Renal pelvis (tissue), 4 donors: Measurements from ENCODE around the gene PPP2R5D. TPM values are rescaled to one million over a fixed set of nuclear protein-coding genes. Genes with fewer than 3 reads are reported as not detected.

Experiments
- DNase-seq: peaks from one replicate; pipeline ENCODE4 v3.0.0-alpha.2; 2013
- polyA plus RNA-seq, 3 donors: library from polyadenylated mRNA; unstranded; fragments of 120-200 nt; gene quantifications; one replicate each; pipeline ENCODE4 v1.2.1, GENCODE V29; 2013; ENCODE audit not compliant: insufficient read length in 3 of 3

The PPP2R5D gene
- polyA plus RNA-seq, 3 donors: 60.6 to 63.9 (median 62.5) TPM

DNA sequence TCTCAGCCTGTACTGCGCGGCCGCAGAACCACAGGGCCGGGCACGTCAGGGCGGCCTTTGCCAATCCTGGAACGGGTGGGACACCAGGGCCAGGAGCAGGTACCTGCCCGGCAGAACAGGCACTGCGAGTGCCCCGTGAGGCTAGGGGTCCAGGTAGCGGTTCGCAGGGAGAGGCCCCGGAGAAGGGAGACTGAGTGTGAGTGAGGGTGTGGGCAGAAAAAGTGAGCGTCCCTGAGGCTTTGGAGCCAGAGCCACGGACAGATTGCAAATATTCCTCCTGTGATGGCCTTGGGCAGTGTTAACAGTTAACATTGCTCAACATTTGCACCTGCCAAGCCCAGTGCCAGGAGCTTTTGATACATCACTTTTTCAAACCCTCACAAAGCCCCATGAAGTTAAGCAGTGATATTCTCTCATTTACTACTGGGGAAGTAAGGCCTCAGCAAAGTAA lies 23.3 kb upstream of the PPP2R5D start:
- DNase-seq: no peak

DNA sequence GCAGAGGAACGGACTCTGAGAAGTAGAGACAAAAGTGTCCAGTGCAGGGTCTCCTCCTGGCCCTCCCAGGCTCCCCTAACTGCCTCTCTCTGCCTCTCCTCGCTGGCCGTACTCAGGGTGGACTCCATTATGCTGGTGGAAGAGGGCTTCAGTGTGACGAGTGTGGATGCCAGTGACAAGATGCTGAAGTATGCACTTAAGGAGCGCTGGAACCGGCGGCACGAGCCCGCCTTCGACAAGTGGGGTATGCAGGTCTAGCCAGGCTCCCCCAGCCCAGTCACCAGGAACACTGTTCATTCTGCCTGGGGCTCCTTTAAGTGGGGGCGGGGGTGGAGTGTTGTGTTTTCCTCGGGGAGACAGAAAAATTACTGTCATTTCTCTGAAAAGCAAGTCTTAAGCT lies 22.3 kb upstream of the PPP2R5D start:
- DNase-seq: no peak

DNA sequence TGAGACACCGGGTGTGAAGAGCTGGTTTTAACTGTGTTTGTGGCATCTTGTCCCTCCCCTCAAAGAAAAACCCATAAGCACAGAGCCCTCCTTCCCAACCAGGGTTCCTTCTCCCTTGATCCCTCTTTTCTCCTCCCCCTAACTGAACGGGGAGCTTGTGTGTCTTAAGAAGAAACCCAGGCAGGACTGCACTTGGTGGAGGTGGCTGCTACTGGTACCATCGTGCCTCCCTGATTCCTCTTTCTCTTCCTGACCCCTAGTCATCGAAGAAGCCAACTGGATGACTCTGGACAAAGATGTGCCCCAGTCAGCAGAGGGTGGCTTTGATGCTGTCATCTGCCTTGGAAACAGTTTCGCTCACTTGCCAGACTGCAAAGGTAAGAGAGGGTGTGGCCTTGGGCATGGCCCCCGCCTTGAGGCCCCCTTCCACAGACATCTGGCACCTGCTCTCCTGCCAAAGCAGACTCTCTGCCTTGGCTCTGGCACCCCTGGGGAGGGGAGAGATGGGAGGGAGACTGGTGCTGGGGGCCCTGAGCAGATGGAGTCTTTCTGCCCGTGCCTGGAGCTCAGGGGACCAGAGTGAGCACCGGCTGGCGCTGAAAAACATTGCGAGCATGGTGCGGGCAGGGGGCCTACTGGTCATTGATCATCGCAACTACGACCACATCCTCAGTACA lies 21.7 kb upstream of the PPP2R5D start:
- no peak for DNase-seq

GRCh38 chr6:42963179-42963854 lies 21.1 kb upstream of the PPP2R5D start:
- DNase-seq: no peak

GRCh38 chr6:42963855-42964605 lies 20.3 kb upstream of the PPP2R5D start:
- DNase-seq: no peak

DNA sequence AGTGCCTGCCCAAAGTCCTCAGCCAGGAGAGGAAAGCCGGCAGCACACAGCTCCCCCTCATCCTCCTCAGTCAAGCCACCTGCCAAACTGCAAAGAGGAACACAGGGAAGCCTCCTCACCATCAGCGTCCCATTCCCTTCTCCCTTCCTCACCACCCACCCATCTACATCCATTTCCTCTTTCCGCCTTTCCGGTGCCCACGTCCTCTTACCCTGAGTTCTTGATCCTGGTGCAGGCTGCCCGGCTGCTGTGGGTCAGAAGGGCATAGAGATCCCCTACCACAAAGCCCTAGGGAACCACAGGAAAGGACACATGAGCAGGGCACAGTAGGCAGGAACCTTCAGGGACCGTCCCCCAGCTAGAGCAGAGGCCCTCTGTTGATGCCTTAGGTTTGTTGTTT lies 17.8 kb upstream of the PPP2R5D start:
- no peak for DNase-seq

DNA sequence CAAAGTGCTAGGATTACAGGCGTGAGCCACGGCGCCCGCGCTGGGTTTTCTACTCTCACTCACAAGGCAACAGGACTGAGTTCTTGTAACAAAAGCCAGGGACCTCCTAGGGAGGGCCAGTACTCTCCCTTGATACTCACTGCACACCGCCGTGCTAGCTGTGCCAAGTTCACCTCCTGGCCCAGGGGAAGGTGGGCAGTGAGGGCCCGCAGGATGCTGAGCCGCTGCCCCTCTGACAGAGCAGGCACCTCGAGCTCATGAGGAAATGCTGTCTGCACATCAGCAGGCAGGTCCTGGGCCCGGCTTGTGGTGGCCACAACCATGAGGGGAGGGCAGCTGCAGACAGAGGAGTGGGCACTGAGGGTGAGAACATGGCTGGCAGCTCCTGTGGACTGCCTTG lies 17.1 kb upstream of the PPP2R5D start:
- DNase-seq: no peak

DNA sequence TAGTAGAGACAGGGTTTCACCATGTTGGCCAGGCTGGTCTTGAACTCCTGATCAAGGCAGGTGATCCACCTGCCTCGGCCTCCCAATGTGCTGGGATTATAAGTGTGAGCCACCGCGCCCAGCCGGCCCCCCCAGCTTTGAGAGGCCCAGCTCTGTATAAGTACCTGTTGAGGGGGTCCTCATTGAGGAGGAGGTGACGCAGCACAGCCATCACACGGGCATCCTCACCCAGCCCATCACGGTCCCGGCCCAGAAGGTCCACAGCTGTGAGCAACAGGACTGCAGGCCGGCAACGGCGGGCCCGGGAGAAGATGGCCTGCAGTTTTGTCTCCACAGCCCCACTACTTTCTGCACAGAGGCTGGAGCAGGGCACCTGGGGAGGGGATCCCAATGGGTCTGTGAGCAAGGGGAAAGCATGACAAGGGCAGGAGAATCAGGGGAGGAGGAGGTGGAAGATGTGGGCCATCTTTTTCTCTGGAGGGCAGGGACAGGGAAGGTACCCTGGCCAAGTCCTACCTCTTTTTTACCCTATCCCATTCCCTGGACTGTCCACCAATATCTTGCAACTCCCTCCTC lies 16.2 kb upstream of the PPP2R5D start:
- no peak for DNase-seq

DNA sequence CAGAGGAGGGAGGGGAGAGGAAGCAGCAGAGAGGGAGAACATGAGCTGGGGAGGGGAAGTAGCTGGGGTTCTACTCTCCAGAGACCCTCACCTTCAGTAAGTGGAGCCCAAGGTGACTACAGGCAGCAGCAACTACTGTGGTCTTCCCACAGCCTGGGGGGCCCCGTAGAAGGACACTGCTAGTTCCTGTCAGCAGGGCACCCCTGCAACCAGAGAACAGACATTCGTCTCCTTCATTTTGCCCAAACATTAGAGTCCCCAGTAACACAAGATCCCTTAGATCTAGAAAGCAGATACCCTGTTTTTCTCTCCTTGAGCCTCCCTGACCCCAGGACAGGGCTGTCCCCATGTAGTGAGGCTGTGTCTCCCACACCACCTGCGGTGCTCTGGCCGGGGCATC lies 15.6 kb upstream of the PPP2R5D start:
- DNase-seq: no peak

DNA sequence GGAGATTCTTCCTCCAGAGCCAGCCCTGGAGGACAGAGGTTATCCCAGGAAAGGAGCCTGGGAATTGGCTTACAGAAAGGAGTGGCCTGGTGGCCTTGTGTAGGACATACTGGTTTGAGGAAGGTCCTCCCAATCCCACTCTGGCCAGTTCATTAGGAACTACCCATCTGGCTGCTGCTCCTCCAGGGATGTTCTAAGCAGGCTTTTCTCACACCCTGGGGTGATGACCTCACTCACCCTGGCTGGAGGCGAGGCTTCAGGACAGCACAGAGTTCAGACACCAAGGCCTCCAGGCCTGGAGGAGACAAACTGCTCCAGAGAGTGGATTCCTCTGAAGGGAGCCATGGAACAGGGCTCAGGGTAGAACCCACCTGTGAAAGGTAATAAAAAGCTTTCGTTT lies 14.9 kb upstream of the PPP2R5D start:
- no peak for DNase-seq

DNA sequence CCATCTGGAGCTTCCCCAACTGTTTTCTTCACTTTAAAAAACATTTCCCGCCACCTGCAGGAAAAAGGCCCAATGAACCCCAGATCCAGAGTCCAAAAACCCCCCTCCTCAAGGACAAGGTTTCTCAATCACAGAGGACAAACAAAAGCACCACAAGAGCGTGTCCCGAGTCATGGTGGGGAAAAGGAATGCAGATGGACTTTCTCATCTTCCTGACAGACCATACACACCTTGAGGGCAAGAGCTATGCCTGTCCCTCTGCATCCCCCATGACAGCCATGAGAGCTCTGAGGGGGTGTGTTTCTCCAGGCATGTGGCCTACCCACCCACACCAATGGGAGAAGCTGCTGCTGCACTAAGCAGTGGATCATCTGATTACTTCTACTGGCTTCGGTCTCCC lies 14.4 kb upstream of the PPP2R5D start:
- DNase-seq: no peak

- DNase-seq: no peak
Measured at GRCh38 chr6:42970871-42971612, 13.3 kb upstream of the PPP2R5D start.

DNA sequence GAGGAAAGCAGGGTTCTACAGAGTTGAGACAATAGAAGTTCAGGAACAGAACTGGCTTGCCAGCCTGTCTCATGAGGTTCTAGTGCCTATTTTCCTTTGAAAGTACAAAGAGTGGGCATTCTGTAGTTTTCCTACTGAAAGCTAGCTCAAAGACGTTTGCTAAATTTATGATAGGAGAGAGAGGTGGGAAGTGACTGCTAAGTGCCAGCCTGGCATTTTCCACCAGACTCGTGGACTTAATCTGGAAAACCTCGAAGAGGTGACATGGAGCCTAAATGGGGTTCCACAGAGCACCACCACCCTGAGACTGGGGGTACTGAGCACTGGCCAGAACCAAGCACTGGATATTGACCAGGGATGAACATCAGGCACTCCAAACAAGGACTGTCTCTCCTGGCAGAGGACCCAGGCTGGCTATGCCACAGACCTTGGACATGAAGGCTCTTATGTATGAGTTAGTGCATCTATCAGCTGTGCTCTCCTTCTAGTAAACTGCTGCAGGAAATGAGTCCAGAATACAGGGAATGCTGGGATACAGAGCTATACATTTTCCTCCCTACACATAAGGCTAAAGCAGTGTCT lies 12.5 kb upstream of the PPP2R5D start:
- DNase-seq: no peak

- no peak for DNase-seq
Measured at GRCh38 chr6:42973926-42974325, 10.4 kb upstream of the PPP2R5D start.

- no peak for DNase-seq
Measured at GRCh38 chr6:42974919-42975505, 9.4 kb upstream of the PPP2R5D start.

- no peak for DNase-seq
Measured at GRCh38 chr6:42978487-42978838, 5.9 kb upstream of the PPP2R5D start.

DNA sequence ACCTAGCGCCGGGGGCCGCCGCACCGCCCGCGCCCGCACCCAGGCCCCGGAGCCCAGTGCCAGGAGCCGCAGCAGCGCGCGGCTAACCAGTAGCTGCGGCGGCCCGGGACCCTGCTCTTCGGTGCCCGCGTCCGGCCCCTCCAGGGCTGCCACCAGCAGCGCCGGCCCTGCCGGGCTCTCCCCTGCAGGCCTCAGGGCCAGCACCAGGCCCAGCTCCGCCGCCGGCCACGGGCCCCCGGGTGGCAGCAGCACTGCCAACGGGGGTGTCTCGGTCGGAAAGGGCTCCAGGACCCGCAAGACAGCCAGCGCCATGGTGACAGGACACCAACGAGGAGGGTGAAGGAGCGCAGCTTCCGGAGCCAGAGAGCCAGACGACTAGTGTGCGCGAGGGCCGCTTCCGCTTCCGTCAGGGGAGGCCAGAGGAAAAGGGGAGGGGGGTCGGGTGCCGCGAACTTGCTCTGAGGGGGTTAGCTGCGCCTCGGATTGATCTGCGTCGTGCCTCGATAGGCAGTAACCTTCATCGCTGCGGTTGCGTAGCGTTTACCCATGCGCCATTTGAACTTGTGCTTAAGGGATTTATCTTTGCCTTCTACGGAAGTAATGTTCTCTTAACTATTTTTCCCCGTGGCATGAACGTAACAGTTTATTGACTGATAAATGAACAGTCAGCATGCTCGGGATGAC lies 5.4 kb upstream of the PPP2R5D start, which contains the start of gene PEX6:
TSS of gene PEX6 (minus strand) at position 343 of the 684 bp plus-strand sequence. CDS start at position 312, 31 bp downstream.
- peak; percentile 90 for DNase-seq

- DNase-seq: no peak
Measured at GRCh38 chr6:42979523-42980177, 4.7 kb upstream of the PPP2R5D start.

DNA sequence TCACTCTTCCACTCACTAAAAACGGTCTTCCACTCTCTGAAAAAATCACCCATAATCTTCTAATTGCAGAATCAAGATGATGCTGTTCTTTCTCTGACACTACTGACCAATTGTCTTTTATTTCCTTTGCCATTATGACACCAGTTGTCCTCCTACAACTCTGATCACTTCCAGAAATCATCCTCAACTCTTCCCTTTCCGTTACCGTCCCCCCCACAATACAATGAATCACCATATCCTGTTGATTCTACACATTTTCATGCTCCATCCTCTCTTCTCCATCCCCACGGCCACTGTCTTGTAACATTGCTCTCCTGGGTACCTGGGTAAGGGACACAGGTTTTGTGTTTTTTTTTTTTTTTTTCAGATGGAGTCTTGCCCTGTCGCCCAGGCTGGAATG lies 2.5 kb upstream of the PPP2R5D start:
- no peak for DNase-seq

DNA sequence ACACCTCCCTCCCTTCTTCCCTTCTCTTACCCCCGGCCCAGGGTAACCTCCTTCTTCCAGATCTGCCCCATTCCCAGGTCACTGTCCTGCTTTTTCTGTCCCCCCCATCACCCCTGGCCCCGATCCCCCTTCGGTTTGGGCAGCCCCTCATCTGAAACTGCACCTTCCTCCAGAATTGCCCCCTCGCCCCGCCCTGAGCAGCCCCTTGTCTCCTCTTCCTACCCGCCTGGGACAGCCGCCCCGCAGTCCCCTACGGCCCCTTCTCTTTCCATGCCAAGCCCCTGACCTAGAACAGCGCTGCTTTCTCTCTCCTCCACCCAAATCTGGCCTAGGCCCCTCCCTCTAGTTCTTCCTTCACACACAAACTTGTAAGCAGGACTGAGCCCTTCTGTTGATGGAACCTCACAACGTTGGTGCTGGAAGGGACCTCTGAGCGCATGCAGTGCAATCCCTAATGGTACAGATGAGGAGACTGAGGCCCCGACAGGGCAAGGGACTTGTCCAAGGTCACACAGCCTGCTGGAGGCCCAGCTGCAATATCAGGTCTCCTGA lies 630 bp downstream of the PPP2R5D start:
- DNase-seq: no peak
